B cell (primary cell): Measurements from ENCODE around the gene TTL. TPM values are rescaled to one million over a fixed set of nuclear protein-coding genes. Genes with fewer than 3 reads are reported as not detected.

Experiments used
- ATAC-seq: fragments of 200-7000 bp; cut with Tn5 transposase; one replicate; pipeline ENCODE4 v1.10.0; 2021; ENCODE audit warnings: low read depth, mild to moderate bottlenecking, moderate number of reproducible peaks, moderate library complexity
- CTCF ChIA-PET: fragments of 350-600 bp; sonication (Branson Sonifier 250); formaldehyde crosslinking; loops from one replicate; lab custom pipeline; 2021; ENCODE audit warnings: antibody characterized with exemption, inconsistent platforms; lab: Charles Lee
- POLR2A ChIA-PET: fragments of 350-600 bp; sonication (Branson Sonifier 250); formaldehyde crosslinking; loops from one replicate; lab custom pipeline; 2021; ENCODE audit warnings: antibody characterized with exemption; lab: Charles Lee
- DNase-seq: peaks from one replicate; pipeline ENCODE4 v3.0.0; 2013
- H2AFZ ChIP-seq: 2 replicates; pipeline ENCODE4 v1.6.1; 2012; ENCODE audit warnings: mild to moderate bottlenecking, low read depth, low read length; ENCODE audit not compliant: insufficient read depth, poor library complexity, severe bottlenecking
- H3K27ac ChIP-seq, 2 donors: 1 replicate in 1 of 2; 2 replicates in 1 of 2; pipeline ENCODE4 v1.5.1; 2012 to 2013; ENCODE audit warnings: low read length in 2 of 2, mild to moderate bottlenecking in 2 of 2, moderate library complexity in 1 of 2
- H3K27me3 ChIP-seq, 4 experiments: fragments of 200-600 bp in 1 of 4; sonication (generic) in 1 of 4; replicated peaks in 1 of 4; 1 replicate in 2 of 4; 2 replicates in 2 of 4; pipeline versions ENCODE4 v1.6.1 to v1.7.0; 2013 to 2016; ENCODE audit warnings: low read length in 3 of 4, mild to moderate bottlenecking in 2 of 4, mixed read lengths in 1 of 4, moderate library complexity in 1 of 4; ENCODE audit not compliant: insufficient read depth in 4 of 4, control insufficient read depth in 3 of 4; ENCODE audit errors: control extremely low read depth in 1 of 4
- H3K36me3 ChIP-seq, 2 experiments: replicated peaks in 1 of 2; 1 replicate in 1 of 2; 2 replicates in 1 of 2; pipeline versions ENCODE4 v1.6.1 to v1.7.1; 2013; ENCODE audit warnings: low read length in 1 of 2; ENCODE audit not compliant: insufficient read depth in 2 of 2, control insufficient read depth in 1 of 2; ENCODE audit errors: control extremely low read depth in 1 of 2, extremely low read depth in 1 of 2
- H3K4me1 ChIP-seq, 2 donors: fragments of 200-600 bp in 1 of 2; sonication (generic) in 1 of 2; 1 replicate in 1 of 2; 2 replicates in 1 of 2; pipeline versions ENCODE4 v1.5.1 to v1.6.1; 2013 to 2017; ENCODE audit warnings: low read length in 2 of 2; ENCODE audit not compliant: control insufficient read depth in 2 of 2, insufficient read depth in 2 of 2
- H3K4me2 ChIP-seq: replicated peaks from 2 replicates; pipeline ENCODE3; 2012; ENCODE audit warnings: mild to moderate bottlenecking, low read depth, low read length; ENCODE audit not compliant: poor library complexity, severe bottlenecking
- H3K4me3 ChIP-seq, 5 experiments: fragments of 200-600 bp in 1 of 5; sonication (generic) in 1 of 5; 1 replicate in 3 of 5; 2 replicates in 2 of 5; pipeline versions ENCODE4 v1.5.1 to v1.7.0; 2011 to 2016; ENCODE audit warnings: low read length in 4 of 5, mild to moderate bottlenecking in 4 of 5, low read depth in 2 of 5, control low read depth in 1 of 5, moderate library complexity in 1 of 5; ENCODE audit not compliant: insufficient read depth in 1 of 5; ENCODE audit errors: control extremely low read depth in 1 of 5, extremely low read depth in 1 of 5
- H3K79me2 ChIP-seq: fragments of 200-600 bp; sonication (generic); one replicate; pipeline ENCODE4 v1.6.0; 2016; ENCODE audit warnings: low read length; ENCODE audit not compliant: control insufficient read depth, insufficient read depth
- H3K9ac ChIP-seq: fragments of 200-600 bp; sonication (generic); 2 replicates; pipeline ENCODE4 v1.6.1; 2017; ENCODE audit warnings: mild to moderate bottlenecking, low read length, moderate library complexity
- H3K9me3 ChIP-seq, 3 donors: one replicate each; pipeline versions ENCODE4 v1.6.1 to v1.7.1; 2013; ENCODE audit warnings: low read length in 2 of 3; ENCODE audit not compliant: control insufficient read depth in 2 of 3, insufficient read depth in 1 of 3; ENCODE audit errors: control extremely low read depth in 1 of 3
- H4K20me1 ChIP-seq: 2 replicates; pipeline ENCODE4 v1.6.0; 2012; ENCODE audit warnings: mild to moderate bottlenecking, low read length; ENCODE audit not compliant: insufficient read depth, control insufficient read depth, poor library complexity, severe bottlenecking
- H3K27ac Mint-ChIP-seq: one replicate; pipeline ENCODE4 v1.8.0; 2021; ENCODE audit warnings: mixed read lengths
- H3K27me3 Mint-ChIP-seq: one replicate; pipeline ENCODE4 v1.8.0; 2021; ENCODE audit warnings: mixed read lengths
- H3K4me1 Mint-ChIP-seq: one replicate; pipeline ENCODE4 v1.8.0; 2021; ENCODE audit warnings: mixed read lengths
- H3K4me3 Mint-ChIP-seq: one replicate; pipeline ENCODE4 v1.8.0; 2021; ENCODE audit warnings: mixed read lengths
- H3K9me3 Mint-ChIP-seq: one replicate; pipeline ENCODE4 v1.8.0; 2022; ENCODE audit warnings: mixed read lengths; ENCODE audit not compliant: insufficient read depth
- CTCF ChIP-seq: fragments of 200-600 bp; IDR thresholded peaks from one replicate; pipeline ENCODE4 v1.8.0; 2022; ENCODE audit warnings: antibody characterized with exemption, mild to moderate bottlenecking
- EZH2 ChIP-seq: IDR thresholded peaks from 2 replicates; pipeline ENCODE4 v1.6.1; 2012; ENCODE audit warnings: borderline replicate concordance, low read depth, mild to moderate bottlenecking, moderate library complexity, low read length; ENCODE audit not compliant: insufficient read depth, poor library complexity, severe bottlenecking
- WGBS: methylation state at CpG from one replicate; pipeline ENCODE4 v1.1.5; 2013; ENCODE audit warnings: missing lambda C conversion rate; ENCODE audit not compliant: insufficient coverage; 5-methylcytosine and 5-hydroxymethylcytosine counted together
- intact Hi-C: fragments of 100-400 bp; cut with micrococcal nuclease; formaldehyde crosslinking; loops from one replicate; pipeline ENCODE4 v1.10.0; 2022
- polyA plus RNA-seq: library from polyadenylated mRNA; depleted of rRNA; stranded (reverse); fragments of >200 nt; gene quantifications from 2 replicates; pipeline ENCODE4 v1.2.3, GENCODE V29; 2012
- total RNA-seq, 2 donors: library from RNA; stranded (reverse); fragments of 120-200 nt in 1 of 2; gene quantifications; 1 replicate in 1 of 2; 2 replicates in 1 of 2; pipeline versions ENCODE4 v1.2.3 to v1.2.4, GENCODE V29; 2013 to 2022

Gene TTL
- total and polyA plus RNA-seq, 2 donors (not counting 1 experiment from before 2014, with no cell fraction given), result 9.5 to 31.4 TPM

- Mint-ChIP-seq H3K27ac (peak overlapping the region; percentile 39), H3K4me3 (peak overlapping the region; percentile 32), H3K9me3 (no peaks in the 10 kb centered on the region), H3K27me3 (no peaks in the 10 kb centered on the region), H3K4me1 (peaks cover 33% of the 10 kb centered on the region)
- Histone ChIP-seq H2AFZ (no peak overlapping the region), H3K27ac (no peak overlapping the region), H3K4me3 (no peak overlapping the region), H3K9me3 (peaks cover 0 to 11% (median 0%) of the 10 kb centered on the region in 3 donors), H3K79me2 (no peaks in the 10 kb centered on the region), H3K9ac (no peak overlapping the region), H3K4me2 (no peak overlapping the region), H3K36me3 (peaks cover 0 to 13% of the 10 kb centered on the region in 2 experiments), H3K27me3 (no peaks in the 10 kb centered on the region), H4K20me1 (no peaks in the 10 kb centered on the region), H3K4me1 (peaks cover 13 to 25% of the 10 kb centered on the region in 2 donors)
- POLR2A ChIA-PET, result no interaction called here
- intact Hi-C loops, result loop anchor here (2.0 to 5.0 kb wide), 3 partner anchors 325 to 700 kb away; partner anchors contain the start of genes ANAPC1 and ZC3H8
- TF ChIP-seq CTCF (peak; percentile 76), EZH2 (no peak)
- CTCF ChIA-PET, result interaction anchor here (0.6 to 2.0 kb wide), 2 partner anchors 102 to 511 kb away, joined by 3 to 11 read pairs; no protein-coding TSS in a partner anchor
- WGBS, result 56% methylated on average over 8 of the region's 10 CpGs
- ATAC-seq (peak; percentile 29), DNase-seq (peak; percentile 72)
Measured at GRCh38 chr2:112582314-112582746, 100.4 kb downstream of the TTL start.

GRCh38 chr2:112583497-112584133, 101.7 kb downstream of the TTL start:
- H3K4me1 ChIP-seq, result peaks cover 13 to 25% of the 10 kb centered on the region in 2 donors
- peak overlapping the region; percentile 83 to 87 for H3K27ac ChIP-seq
- H3K27ac Mint-ChIP-seq, result peak overlapping the region; percentile 98
- no peaks in the 10 kb centered on the region for H3K79me2 ChIP-seq
- H3K9me3 Mint-ChIP-seq, result no peaks in the 10 kb centered on the region
- peak overlapping the region; percentile 70 to 94 (median 75) for H3K4me3 ChIP-seq
- no peaks in the 10 kb centered on the region for H3K27me3 Mint-ChIP-seq
- ChIA-PET POLR2A (interaction anchor here (0.6 to 1.1 kb wide), 3 partner anchors 101 to 529 kb away, joined by 3 to 12 read pairs (median 6); partner anchors contain the start of gene TMEM87B), CTCF (interaction anchor here (1.0 to 2.7 kb wide), 10 partner anchors 17 to 462 kb away, joined by 3 to 11 read pairs (median 4); no protein-coding TSS in a partner anchor)
- H3K27me3 ChIP-seq, result no peaks in the 10 kb centered on the region
- DNase-seq (no peak), ATAC-seq (no peak)
- H4K20me1 ChIP-seq, result no peaks in the 10 kb centered on the region
- intact Hi-C loops, result loop anchor here (1.0 to 5.0 kb wide), 10 partner anchors 41 to 701 kb away; partner anchors contain the start of genes ANAPC1, CKAP2L, POLR1B and SLC20A1
- H3K4me3 Mint-ChIP-seq, result peak overlapping the region; percentile 97
- H3K9me3 ChIP-seq, result peaks cover 0 to 11% (median 0%) of the 10 kb centered on the region in 3 donors
- TF ChIP-seq EZH2 (no peak), CTCF (no peak)
- peak overlapping the region; percentile 96 for H2AFZ ChIP-seq
- H3K4me1 Mint-ChIP-seq, result peaks cover 33% of the 10 kb centered on the region
- 61% methylated on average over 18 of the region's 19 CpGs for WGBS
- H3K9ac ChIP-seq, result peak overlapping the region; percentile 77
- H3K36me3 ChIP-seq, result peaks cover 0 to 20% of the 10 kb centered on the region in 2 experiments
- peak overlapping the region; percentile 80 for H3K4me2 ChIP-seq
